T47D (cell line): Measurements from ENCODE around the gene CTNNAL1.

ENCODE experiments used
- DNase-seq, 2 experiments: peaks; one replicate each; pipeline versions ENCODE4 v3.0.0 to v3.0.0-alpha.2; 2011 to 2012; ENCODE audit warnings: low read depth in 1 of 2, low spot score in 1 of 2
- JUND ChIP-seq: IDR thresholded peaks from 2 replicates; pipeline ENCODE4 v1.6.1; 2012; ENCODE audit warnings: low read depth
- in situ Hi-C: cut with HindIII; loops from 2 replicates; pipeline ENCODE4 v1.10.0; 2016; ENCODE audit warnings: low sequenced_read_pairs, low pct_unique_long_range_greater_than_20kb

The CTNNAL1 gene

GRCh38 chr9:109019420-109019819 lies 6.1 kb upstream of the CTNNAL1 start:
- no peak for TF ChIP-seq JUND
- in situ Hi-C loops, result no loop called here
- DNase-seq, result no peak

GRCh38 chr9:109017493-109017892 lies 4.2 kb upstream of the CTNNAL1 start:
- TF ChIP-seq JUND, result no peak
- DNase-seq, result no peak
- in situ Hi-C loops, result no loop called here

- in situ Hi-C loops, result no loop called here
- no peak for DNase-seq
- no peak for TF ChIP-seq JUND
These were observed 3.8 kb upstream of the CTNNAL1 start for GRCh38 chr9:109017061-109017460.

- no peak for DNase-seq
- in situ Hi-C loops, result no loop called here
- no peak for TF ChIP-seq JUND
These were observed 2.8 kb upstream of the CTNNAL1 start for GRCh38 chr9:109016132-109016531.

- in situ Hi-C loops, result no loop called here
- DNase-seq, result no peak
- TF ChIP-seq JUND, result no peak
These were observed 1.4 kb upstream of the CTNNAL1 start for GRCh38 chr9:109014608-109015280.

- DNase-seq, result no peak
- TF ChIP-seq JUND, result no peak
- in situ Hi-C loops, result no loop called here
These were observed 644 bp upstream of the CTNNAL1 start for GRCh38 chr9:109013679-109014607.

- DNase-seq, result peak; percentile 57 to 74
- in situ Hi-C loops, result no loop called here
- no peak for TF ChIP-seq JUND
These were observed 1.1 kb downstream of the CTNNAL1 start for GRCh38 chr9:109012009-109012875.

GRCh38 chr9:109011231-109011671 lies 2.0 kb downstream of the CTNNAL1 start:
- in situ Hi-C loops, result no loop called here
- no peak for TF ChIP-seq JUND
- DNase-seq, result no peak

GRCh38 chr9:109010746-109011145 lies 2.6 kb downstream of the CTNNAL1 start:
- in situ Hi-C loops, result no loop called here
- DNase-seq, result peak in 1 of 2 experiments; percentile 63
- TF ChIP-seq JUND, result peak; percentile 12; the same call in 1 of the 2 replicates

- in situ Hi-C loops, result no loop called here
- DNase-seq, result no peak
- no peak for TF ChIP-seq JUND
These were observed 7.6 kb downstream of the CTNNAL1 start for GRCh38 chr9:109005678-109006077.

GRCh38 chr9:109003116-109003515 lies 10.2 kb downstream of the CTNNAL1 start:
- TF ChIP-seq JUND, result no peak
- in situ Hi-C loops, result no loop called here
- no peak for DNase-seq

- no peak for TF ChIP-seq JUND
- in situ Hi-C loops, result no loop called here
- DNase-seq, result no peak
These were observed 11.2 kb downstream of the CTNNAL1 start for GRCh38 chr9:109002141-109002540.
